GM19463 (cell line): ENCODE results near the gene NINJ1.

Experiments used
- ATAC-seq: cut with Tn5 transposase; IDR thresholded peaks from one replicate; pipeline ENCODE4 v1.9.1; 2021; ENCODE audit warnings: mild to moderate bottlenecking, moderate library complexity; ENCODE audit not compliant: unreplicated experiment

NINJ1 gene

GRCh38 chr9:93090091-93090655 lies 43.9 kb downstream of the NINJ1 start:
- ATAC-seq = no peak

GRCh38 chr9:93089481-93089991 lies 44.5 kb downstream of the NINJ1 start:
- no peak for ATAC-seq

GRCh38 chr9:93089024-93089423 lies 45.0 kb downstream of the NINJ1 start:
- ATAC-seq = no peak

GRCh38 chr9:93088656-93089015 lies 45.4 kb downstream of the NINJ1 start:
- ATAC-seq = no peak

- ATAC-seq = no peak
Measured at GRCh38 chr9:93087971-93088655, 45.9 kb downstream of the NINJ1 start.

- no peak for ATAC-seq
Measured at GRCh38 chr9:93086447-93087224, 47.4 kb downstream of the NINJ1 start.

GRCh38 chr9:93085676-93086075 lies 48.4 kb downstream of the NINJ1 start:
- ATAC-seq = no peak

- no peak for ATAC-seq
Measured at GRCh38 chr9:93084471-93084881, 49.6 kb downstream of the NINJ1 start.

- ATAC-seq = no peak
Measured at GRCh38 chr9:93083592-93084470, 50.2 kb downstream of the NINJ1 start.

GRCh38 chr9:93082841-93083411 lies 51.1 kb downstream of the NINJ1 start:
- no peak for ATAC-seq

GRCh38 chr9:93081931-93082330 lies 52.1 kb downstream of the NINJ1 start:
- ATAC-seq = no peak

- ATAC-seq = no peak
Measured at GRCh38 chr9:93081081-93081529, 52.9 kb downstream of the NINJ1 start.

- ATAC-seq = no peak
Measured at GRCh38 chr9:93080406-93080805, 53.6 kb downstream of the NINJ1 start.

GRCh38 chr9:93079371-93079770 lies 54.7 kb downstream of the NINJ1 start:
- no peak for ATAC-seq

GRCh38 chr9:93077811-93078210 lies 56.2 kb downstream of the NINJ1 start:
- ATAC-seq = no peak

GRCh38 chr9:93077367-93077766 lies 56.7 kb downstream of the NINJ1 start:
- no peak for ATAC-seq

- ATAC-seq = no peak
Measured at GRCh38 chr9:93076792-93077128, 57.3 kb downstream of the NINJ1 start.

GRCh38 chr9:93076101-93076791 lies 57.8 kb downstream of the NINJ1 start:
- ATAC-seq = no peak

- no peak for ATAC-seq
Measured at GRCh38 chr9:93072383-93072795, 61.7 kb downstream of the NINJ1 start.
